ENCODE results near the gene MRPL21. TPM values are rescaled to one million over a fixed set of nuclear protein-coding genes. Genes with fewer than 3 reads are reported as not detected.

The MRPL21 gene
- total RNA-seq, 2 donors from 2014 or later: 56.4 to 74.0 TPM

GRCh38 chr11:68939583-68940555 lies 36.2 kb upstream of the MRPL21 start:
- Mint-ChIP-seq H3K9me3 (no peaks in the 10 kb centered on the region), H3K27ac (no peak overlapping the region), H3K36me3 (ENCODE audit: insufficient read depth in 2 of 2) (peaks cover 0 to 4% of the 10 kb centered on the region in 2 donors), H3K27me3 (ENCODE audit: low read depth) (no peaks in the 10 kb centered on the region), H3K4me1 (ENCODE audit: low read depth) (no peaks in the 10 kb centered on the region), H3K4me3 (no peak overlapping the region)
- no peak for DNase-seq
- ATAC-seq (replicated peaks in 1 of 2): no peak

- Mint-ChIP-seq H3K36me3 (ENCODE audit: insufficient read depth in 2 of 2) (peaks cover 0 to 4% of the 10 kb centered on the region in 2 donors), H3K9me3 (no peaks in the 10 kb centered on the region), H3K4me1 (ENCODE audit: low read depth) (no peaks in the 10 kb centered on the region), H3K4me3 (no peak overlapping the region), H3K27me3 (ENCODE audit: low read depth) (no peaks in the 10 kb centered on the region), H3K27ac (no peak overlapping the region)
- DNase-seq (no peak), ATAC-seq (replicated peaks in 1 of 2) (no peak)
Observed at GRCh38 chr11:68938816-68939582, 35.4 kb upstream of the MRPL21 start.

GRCh38 chr11:68938088-68938487 lies 34.5 kb upstream of the MRPL21 start:
- Mint-ChIP-seq H3K36me3 (ENCODE audit: insufficient read depth in 2 of 2) (peaks cover 0 to 4% of the 10 kb centered on the region in 2 donors), H3K27me3 (ENCODE audit: low read depth) (no peaks in the 10 kb centered on the region), H3K4me3 (no peak overlapping the region), H3K9me3 (no peaks in the 10 kb centered on the region), H3K27ac (no peak overlapping the region), H3K4me1 (ENCODE audit: low read depth) (no peaks in the 10 kb centered on the region)
- no peak for DNase-seq
- ATAC-seq (replicated peaks in 1 of 2): no peak

- ATAC-seq (replicated peaks in 1 of 2) (no peak), DNase-seq (no peak)
- Mint-ChIP-seq H3K36me3 (ENCODE audit: insufficient read depth in 2 of 2) (peaks cover 0 to 4% of the 10 kb centered on the region in 2 donors), H3K27me3 (ENCODE audit: low read depth) (no peaks in the 10 kb centered on the region), H3K4me3 (no peak overlapping the region), H3K27ac (no peak overlapping the region), H3K9me3 (no peaks in the 10 kb centered on the region), H3K4me1 (ENCODE audit: low read depth) (no peaks in the 10 kb centered on the region)
Observed at GRCh38 chr11:68936676-68937620, 33.3 kb upstream of the MRPL21 start.

GRCh38 chr11:68936358-68936636 lies 32.7 kb upstream of the MRPL21 start:
- H3K4me3 Mint-ChIP-seq: no peak overlapping the region
- no peak for ATAC-seq (replicated peaks in 1 of 2)
- peaks cover 0 to 4% of the 10 kb centered on the region in 2 donors for H3K36me3 Mint-ChIP-seq (ENCODE audit: insufficient read depth in 2 of 2)
- H3K4me1 Mint-ChIP-seq (ENCODE audit: low read depth): no peaks in the 10 kb centered on the region
- no peaks in the 10 kb centered on the region for H3K27me3 Mint-ChIP-seq (ENCODE audit: low read depth)
- H3K27ac Mint-ChIP-seq: no peak overlapping the region
- H3K9me3 Mint-ChIP-seq: no peaks in the 10 kb centered on the region
- no peak for DNase-seq

- H3K27me3 Mint-ChIP-seq (ENCODE audit: low read depth): no peaks in the 10 kb centered on the region
- H3K36me3 Mint-ChIP-seq (ENCODE audit: insufficient read depth in 2 of 2): peaks cover 0 to 2% of the 10 kb centered on the region in 2 donors
- no peaks in the 10 kb centered on the region for H3K4me1 Mint-ChIP-seq (ENCODE audit: low read depth)
- no peak overlapping the region for H3K4me3 Mint-ChIP-seq
- ATAC-seq (replicated peaks in 1 of 2) (no peak), DNase-seq (no peak)
- H3K27ac Mint-ChIP-seq: no peak overlapping the region
- H3K9me3 Mint-ChIP-seq: no peaks in the 10 kb centered on the region
Observed at GRCh38 chr11:68935516-68936357, 32.1 kb upstream of the MRPL21 start.

- ATAC-seq (replicated peaks in 1 of 2) (no peak), DNase-seq (no peak)
- no peaks in the 10 kb centered on the region for H3K27me3 Mint-ChIP-seq (ENCODE audit: low read depth)
- H3K4me1 Mint-ChIP-seq (ENCODE audit: low read depth): no peaks in the 10 kb centered on the region
- no peak overlapping the region for H3K27ac Mint-ChIP-seq
- no peak overlapping the region for H3K4me3 Mint-ChIP-seq
- H3K9me3 Mint-ChIP-seq: no peaks in the 10 kb centered on the region
- H3K36me3 Mint-ChIP-seq (ENCODE audit: insufficient read depth in 2 of 2): peaks cover 0 to 3% of the 10 kb centered on the region in 2 donors
Observed at GRCh38 chr11:68935066-68935465, 31.4 kb upstream of the MRPL21 start.

GRCh38 chr11:68934666-68935065 lies 31.0 kb upstream of the MRPL21 start:
- Mint-ChIP-seq H3K27me3 (ENCODE audit: low read depth) (no peaks in the 10 kb centered on the region), H3K9me3 (no peaks in the 10 kb centered on the region), H3K27ac (no peak overlapping the region), H3K36me3 (ENCODE audit: insufficient read depth in 2 of 2) (peaks cover 0 to 4% of the 10 kb centered on the region in 2 donors), H3K4me1 (ENCODE audit: low read depth) (no peaks in the 10 kb centered on the region), H3K4me3 (no peak overlapping the region)
- ATAC-seq (replicated peaks in 1 of 2) (no peak), DNase-seq (no peak)

GRCh38 chr11:68934321-68934645 lies 30.7 kb upstream of the MRPL21 start:
- H3K27ac Mint-ChIP-seq: no peak overlapping the region
- no peaks in the 10 kb centered on the region for H3K9me3 Mint-ChIP-seq
- peaks cover 0 to 4% of the 10 kb centered on the region in 2 donors for H3K36me3 Mint-ChIP-seq (ENCODE audit: insufficient read depth in 2 of 2)
- no peaks in the 10 kb centered on the region for H3K27me3 Mint-ChIP-seq (ENCODE audit: low read depth)
- no peak for DNase-seq
- H3K4me1 Mint-ChIP-seq (ENCODE audit: low read depth): no peaks in the 10 kb centered on the region
- no peak overlapping the region for H3K4me3 Mint-ChIP-seq
- no peak for ATAC-seq (replicated peaks in 1 of 2)

- H3K4me3 Mint-ChIP-seq: no peak overlapping the region
- peaks cover 0 to 6% of the 10 kb centered on the region in 2 donors for H3K36me3 Mint-ChIP-seq (ENCODE audit: insufficient read depth in 2 of 2)
- DNase-seq (no peak), ATAC-seq (replicated peaks in 1 of 2) (no peak)
- no peaks in the 10 kb centered on the region for H3K27me3 Mint-ChIP-seq (ENCODE audit: low read depth)
- H3K9me3 Mint-ChIP-seq: no peaks in the 10 kb centered on the region
- no peaks in the 10 kb centered on the region for H3K4me1 Mint-ChIP-seq (ENCODE audit: low read depth)
- no peak overlapping the region for H3K27ac Mint-ChIP-seq
Observed at GRCh38 chr11:68933605-68934320, 30.1 kb upstream of the MRPL21 start.

- H3K27ac Mint-ChIP-seq: no peak overlapping the region
- DNase-seq (no peak), ATAC-seq (replicated peaks in 1 of 2) (no peak)
- peaks cover 0 to 8% of the 10 kb centered on the region in 2 donors for H3K36me3 Mint-ChIP-seq (ENCODE audit: insufficient read depth in 2 of 2)
- H3K4me3 Mint-ChIP-seq: no peak overlapping the region
- no peaks in the 10 kb centered on the region for H3K9me3 Mint-ChIP-seq
- H3K4me1 Mint-ChIP-seq (ENCODE audit: low read depth): no peaks in the 10 kb centered on the region
- no peaks in the 10 kb centered on the region for H3K27me3 Mint-ChIP-seq (ENCODE audit: low read depth)
Observed at GRCh38 chr11:68932933-68933577, 29.4 kb upstream of the MRPL21 start.
